H9 (cell line): ENCODE measurements around the gene ZNF780A. TPM values are rescaled to one million over a fixed set of nuclear protein-coding genes. Genes with fewer than 3 reads are reported as not detected.

Experiments used
- DNase-seq: peaks from one replicate; pipeline ENCODE4 v3.0.0-alpha.2; 2017
- H2AFZ ChIP-seq: one replicate; pipeline ENCODE4 v1.6.1; 2013; ENCODE audit warnings: mild to moderate bottlenecking, low read length, control low read depth, moderate library complexity
- H2AK5ac ChIP-seq: 2 replicates; pipeline ENCODE4 v1.6.1; 2013; ENCODE audit warnings: low read length, control low read depth, mixed read lengths; ENCODE audit not compliant: insufficient read length
- H2BK120ac ChIP-seq: one replicate; pipeline ENCODE4 v1.6.1; 2013; ENCODE audit warnings: low read depth, mild to moderate bottlenecking, low read length, control low read depth, inconsistent platforms; ENCODE audit not compliant: poor library complexity, severe bottlenecking
- H2BK12ac ChIP-seq: 2 replicates; pipeline ENCODE4 v1.6.1; 2013; ENCODE audit warnings: low read length, control low read depth, mixed read lengths, low read depth; ENCODE audit not compliant: insufficient read length
- H2BK15ac ChIP-seq: 2 replicates; pipeline ENCODE4 v1.6.1; 2013; ENCODE audit warnings: low read depth, low read length, control low read depth
- H2BK20ac ChIP-seq: one replicate; pipeline ENCODE4 v1.6.1; 2013; ENCODE audit warnings: low read depth, mild to moderate bottlenecking, low read length, control low read depth, inconsistent platforms; ENCODE audit not compliant: poor library complexity, severe bottlenecking
- H2BK5ac ChIP-seq: 2 replicates; pipeline ENCODE4 v1.6.1; 2013; ENCODE audit warnings: low read length, control low read depth, mixed read lengths; ENCODE audit not compliant: insufficient read length
- H3K14ac ChIP-seq: 2 replicates; pipeline ENCODE4 v1.6.1; 2013; ENCODE audit warnings: low read length, control low read depth; ENCODE audit not compliant: insufficient read depth
- H3K18ac ChIP-seq: 2 replicates; pipeline ENCODE4 v1.6.1; 2013; ENCODE audit warnings: low read depth, mild to moderate bottlenecking, mixed read lengths, low read length, control low read depth; ENCODE audit not compliant: insufficient read length
- H3K23ac ChIP-seq: 2 replicates; pipeline ENCODE4 v1.6.1; 2013; ENCODE audit warnings: low read length, control low read depth, mixed read lengths, low read depth; ENCODE audit not compliant: insufficient read length
- H3K23me2 ChIP-seq: 2 replicates; pipeline ENCODE4 v1.6.1; 2013; ENCODE audit warnings: low read depth, mild to moderate bottlenecking, mixed read lengths, low read length, control low read depth; ENCODE audit not compliant: insufficient read length, poor library complexity, severe bottlenecking
- H3K27ac ChIP-seq: 2 replicates; pipeline ENCODE4 v1.5.1; 2013; ENCODE audit warnings: low read length, control low read depth, mixed read lengths, low read depth; ENCODE audit not compliant: insufficient read length
- H3K27me3 ChIP-seq: 2 replicates; pipeline ENCODE4 v1.6.1; 2013; ENCODE audit warnings: low read length, control low read depth, inconsistent platforms; ENCODE audit not compliant: insufficient read depth
- H3K4ac ChIP-seq: 2 replicates; pipeline ENCODE4 v1.6.1; 2013; ENCODE audit warnings: low read depth, mild to moderate bottlenecking, control low read depth, inconsistent platforms, low read length, moderate library complexity
- H3K4me1 ChIP-seq: 2 replicates; pipeline ENCODE4 v1.6.1; 2013; ENCODE audit warnings: low read length, control low read depth, inconsistent platforms; ENCODE audit not compliant: insufficient read depth
- H3K4me2 ChIP-seq: 2 replicates; pipeline ENCODE4 v1.6.1; 2013; ENCODE audit warnings: low read length, control low read depth, mixed read lengths; ENCODE audit not compliant: insufficient read length, insufficient read depth
- H3K56ac ChIP-seq: 2 replicates; pipeline ENCODE4 v1.6.1; 2013; ENCODE audit warnings: low read depth, mild to moderate bottlenecking, mixed read lengths, low read length, control low read depth; ENCODE audit not compliant: insufficient read length
- H3K79me1 ChIP-seq: 2 replicates; pipeline ENCODE4 v1.6.1; 2013; ENCODE audit warnings: low read depth, mild to moderate bottlenecking, moderate library complexity, low read length, control low read depth, inconsistent platforms; ENCODE audit not compliant: insufficient read depth, poor library complexity, severe bottlenecking
- H3K79me2 ChIP-seq: 2 replicates; pipeline ENCODE4 v1.6.1; 2013; ENCODE audit warnings: low read length, control low read depth, inconsistent platforms; ENCODE audit not compliant: insufficient read depth
- H3K9ac ChIP-seq: 2 replicates; pipeline ENCODE4 v1.6.1; 2013; ENCODE audit warnings: low read length, control low read depth, mixed read lengths; ENCODE audit not compliant: insufficient read length; ENCODE audit errors: extremely low read depth
- H3K9me3 ChIP-seq: one replicate; pipeline ENCODE4 v1.6.1; 2013; ENCODE audit warnings: low read depth, low read length, inconsistent platforms; ENCODE audit not compliant: control insufficient read depth
- H3T11ph ChIP-seq: one replicate; pipeline ENCODE4 v1.6.1; 2013; ENCODE audit warnings: mild to moderate bottlenecking, low read length, control low read depth, inconsistent platforms
- H4K20me1 ChIP-seq: one replicate; pipeline ENCODE4 v1.6.1; 2013; ENCODE audit not compliant: control insufficient read depth, insufficient read length, insufficient read depth
- H4K5ac ChIP-seq: 2 replicates; pipeline ENCODE4 v1.6.1; 2013; ENCODE audit warnings: low read depth, mild to moderate bottlenecking, mixed read lengths, low read length, control low read depth; ENCODE audit not compliant: insufficient read length
- H4K8ac ChIP-seq: replicated peaks from 2 replicates; pipeline ENCODE4 v1.6.1; 2013; ENCODE audit warnings: low read length, control low read depth, mixed read lengths, low read depth; ENCODE audit not compliant: insufficient read length
- H4K91ac ChIP-seq: 2 replicates; pipeline ENCODE4 v1.6.1; 2013; ENCODE audit warnings: low read depth, mild to moderate bottlenecking, moderate library complexity, mixed read lengths, low read length, control low read depth; ENCODE audit not compliant: insufficient read length
- H3K27ac Mint-ChIP-seq, 3 experiments: 2 replicates in 2 of 3; 3 replicates in 1 of 3; pipeline ENCODE4 v1.8.0; 2020 to 2021; ENCODE audit warnings: mixed read lengths in 3 of 3, mild to moderate bottlenecking in 1 of 3, moderate library complexity in 1 of 3
- H3K27me3 Mint-ChIP-seq: 2 replicates; pipeline ENCODE4 v1.8.0; 2021; ENCODE audit warnings: low read depth, mild to moderate bottlenecking, moderate library complexity, mixed read lengths
- H3K36me3 Mint-ChIP-seq, 3 experiments: 2 replicates in 2 of 3; 3 replicates in 1 of 3; pipeline ENCODE4 v1.8.0; 2020 to 2021; ENCODE audit warnings: low read depth in 3 of 3, mixed read lengths in 3 of 3; ENCODE audit not compliant: insufficient read depth in 1 of 3
- H3K4me1 Mint-ChIP-seq, 2 experiments: 2 replicates each; pipeline ENCODE4 v1.8.0; 2020; ENCODE audit warnings: mixed read lengths in 2 of 2
- H3K4me3 Mint-ChIP-seq, 2 experiments: 2 replicates in 1 of 2; 3 replicates in 1 of 2; pipeline ENCODE4 v1.8.0; 2020 to 2021; ENCODE audit warnings: mild to moderate bottlenecking in 2 of 2, mixed read lengths in 2 of 2, moderate library complexity in 1 of 2
- H3K9me3 Mint-ChIP-seq, 2 experiments: 2 replicates in 1 of 2; 3 replicates in 1 of 2; pipeline ENCODE4 v1.8.0; 2020; ENCODE audit warnings: mild to moderate bottlenecking in 2 of 2, mixed read lengths in 2 of 2, moderate library complexity in 1 of 2
- WGBS: extraction: QIAGEN DNeasy Blood & Tissue Kit; methylation state at CpG from one replicate; pipeline ENCODE4 v1.1.7; 2013; ENCODE audit warnings: missing lambda C conversion rate, low lambda C conversion rate, mixed read lengths; ENCODE audit not compliant: insufficient read length; ENCODE audit errors: extremely low coverage; 5-methylcytosine and 5-hydroxymethylcytosine counted together
- total RNA-seq: library from RNA; stranded (reverse); gene quantifications from 2 replicates; pipeline ENCODE4 v1.2.1, GENCODE V29; 2021
- TF ChIP-seq, protein P1 (sequence below): fragments of 200-600 bp; sonication (generic); conservative IDR thresholded peaks from 3 replicates; pipeline ENCODE4 v1.8.0; 2021; ENCODE audit warnings: antibody characterized with exemption, mild to moderate bottlenecking

The ZNF780A gene
- total RNA-seq, 1 experiment from 2014 or later = 16.7 TPM

- H2BK12ac ChIP-seq = no peak overlapping the region
- no peaks in the 10 kb centered on the region for H3K4me1 ChIP-seq
- Mint-ChIP-seq H3K27me3 (no peaks in the 10 kb centered on the region), H3K36me3 (peaks cover 93 to 100% (median 97%) of the 10 kb centered on the region in 3 experiments), H3K4me3 (no peak overlapping the region), H3K4me1 (no peaks in the 10 kb centered on the region), H3K9me3 (peaks cover 63 to 70% of the 10 kb centered on the region in 2 experiments), H3K27ac (no peak overlapping the region)
- no peak overlapping the region for H4K5ac ChIP-seq
- no peak overlapping the region for H3T11ph ChIP-seq
- H2AK5ac ChIP-seq = no peak overlapping the region
- no peaks in the 10 kb centered on the region for H3K79me1 ChIP-seq
- H3K27me3 ChIP-seq = no peaks in the 10 kb centered on the region
- DNase-seq = no peak
- H4K20me1 ChIP-seq = no peaks in the 10 kb centered on the region
- no peak overlapping the region for H3K9ac ChIP-seq
- no peak overlapping the region for H3K4ac ChIP-seq
- no peak overlapping the region for H3K27ac ChIP-seq
- no peak overlapping the region for H3K18ac ChIP-seq
- no peak overlapping the region for H3K4me2 ChIP-seq
- no peak overlapping the region for H2BK20ac ChIP-seq
- no peak overlapping the region for H4K91ac ChIP-seq
- H3K79me2 ChIP-seq = no peaks in the 10 kb centered on the region
- no peak overlapping the region for H3K56ac ChIP-seq
- H3K23ac ChIP-seq = no peak overlapping the region
- H2BK5ac ChIP-seq = no peak overlapping the region
- no peak overlapping the region for H3K14ac ChIP-seq
- peaks cover 22% of the 10 kb centered on the region for H3K9me3 ChIP-seq
- H2BK120ac ChIP-seq = no peak overlapping the region
- H4K8ac ChIP-seq = no peak overlapping the region
- TF ChIP-seq, protein P1, sequence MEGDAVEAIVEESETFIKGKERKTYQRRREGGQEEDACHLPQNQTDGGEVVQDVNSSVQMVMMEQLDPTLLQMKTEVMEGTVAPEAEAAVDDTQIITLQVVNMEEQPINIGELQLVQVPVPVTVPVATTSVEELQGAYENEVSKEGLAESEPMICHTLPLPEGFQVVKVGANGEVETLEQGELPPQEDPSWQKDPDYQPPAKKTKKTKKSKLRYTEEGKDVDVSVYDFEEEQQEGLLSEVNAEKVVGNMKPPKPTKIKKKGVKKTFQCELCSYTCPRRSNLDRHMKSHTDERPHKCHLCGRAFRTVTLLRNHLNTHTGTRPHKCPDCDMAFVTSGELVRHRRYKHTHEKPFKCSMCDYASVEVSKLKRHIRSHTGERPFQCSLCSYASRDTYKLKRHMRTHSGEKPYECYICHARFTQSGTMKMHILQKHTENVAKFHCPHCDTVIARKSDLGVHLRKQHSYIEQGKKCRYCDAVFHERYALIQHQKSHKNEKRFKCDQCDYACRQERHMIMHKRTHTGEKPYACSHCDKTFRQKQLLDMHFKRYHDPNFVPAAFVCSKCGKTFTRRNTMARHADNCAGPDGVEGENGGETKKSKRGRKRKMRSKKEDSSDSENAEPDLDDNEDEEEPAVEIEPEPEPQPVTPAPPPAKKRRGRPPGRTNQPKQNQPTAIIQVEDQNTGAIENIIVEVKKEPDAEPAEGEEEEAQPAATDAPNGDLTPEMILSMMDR = no peak
- no peak overlapping the region for H2AFZ ChIP-seq
- no peaks in the 10 kb centered on the region for H3K23me2 ChIP-seq
- WGBS = no CpG with 5 or more reads among the region's 1 CpG
- H2BK15ac ChIP-seq = no peak overlapping the region
Measured at GRCh38 chr19:40078377-40078776, 12.4 kb downstream of the ZNF780A start.
